ENCODE results near the gene PATJ.

- TF ChIP-seq, protein P1, sequence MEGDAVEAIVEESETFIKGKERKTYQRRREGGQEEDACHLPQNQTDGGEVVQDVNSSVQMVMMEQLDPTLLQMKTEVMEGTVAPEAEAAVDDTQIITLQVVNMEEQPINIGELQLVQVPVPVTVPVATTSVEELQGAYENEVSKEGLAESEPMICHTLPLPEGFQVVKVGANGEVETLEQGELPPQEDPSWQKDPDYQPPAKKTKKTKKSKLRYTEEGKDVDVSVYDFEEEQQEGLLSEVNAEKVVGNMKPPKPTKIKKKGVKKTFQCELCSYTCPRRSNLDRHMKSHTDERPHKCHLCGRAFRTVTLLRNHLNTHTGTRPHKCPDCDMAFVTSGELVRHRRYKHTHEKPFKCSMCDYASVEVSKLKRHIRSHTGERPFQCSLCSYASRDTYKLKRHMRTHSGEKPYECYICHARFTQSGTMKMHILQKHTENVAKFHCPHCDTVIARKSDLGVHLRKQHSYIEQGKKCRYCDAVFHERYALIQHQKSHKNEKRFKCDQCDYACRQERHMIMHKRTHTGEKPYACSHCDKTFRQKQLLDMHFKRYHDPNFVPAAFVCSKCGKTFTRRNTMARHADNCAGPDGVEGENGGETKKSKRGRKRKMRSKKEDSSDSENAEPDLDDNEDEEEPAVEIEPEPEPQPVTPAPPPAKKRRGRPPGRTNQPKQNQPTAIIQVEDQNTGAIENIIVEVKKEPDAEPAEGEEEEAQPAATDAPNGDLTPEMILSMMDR (IDR thresholded peaks at IDR 0.05 in 8 of 11, conservative IDR thresholded peaks at IDR 0.05 in 3 of 11), result no peak
- no peak for TF ChIP-seq POLR2AphosphoS5 (IDR thresholded peaks at IDR 0.05)
These were observed 311.9 kb downstream of the PATJ start for GRCh38 chr1:62054188-62054587.
